HepG2 (cell line): ENCODE results near the gene COPZ2. TPM values are rescaled to one million over a fixed set of nuclear protein-coding genes. Genes with fewer than 3 reads are reported as not detected.

Source experiments
- ASH2L ChIP-seq: fragments of 300-600, 200-600 bp; sonication (generic); IDR thresholded peaks from 2 replicates; pipeline ENCODE4 v1.7.0; 2017; ENCODE audit warnings: low read depth, mild to moderate bottlenecking, moderate library complexity, mixed read lengths, low read length; ENCODE audit not compliant: insufficient read length
- ATF2 ChIP-seq: sonication (generic); formaldehyde crosslinking; IDR thresholded peaks from 2 replicates; pipeline ENCODE4 v1.4.0; 2020; ENCODE audit warnings: missing genetic modification reagents
- BRCA1 ChIP-seq: sonication (generic); formaldehyde crosslinking; IDR thresholded peaks from 2 replicates; pipeline ENCODE4 v1.4.0; 2020; ENCODE audit warnings: missing genetic modification reagents
- MEF2D ChIP-seq: sonication (generic); formaldehyde crosslinking; IDR thresholded peaks from 2 replicates; pipeline ENCODE4 v1.5.1; 2020; ENCODE audit warnings: mild to moderate bottlenecking, missing genetic modification reagents
- PBX2 ChIP-seq: IDR thresholded peaks from 2 replicates; pipeline ENCODE4 v1.6.1; 2016; ENCODE audit warnings: control low read depth
- PHF8 ChIP-seq: sonication (generic); formaldehyde crosslinking; IDR thresholded peaks from 2 replicates; pipeline ENCODE4 v1.5.0; 2020; ENCODE audit warnings: missing genetic modification reagents
- ZMAT3 ChIP-seq: sonication (generic); formaldehyde crosslinking; conservative IDR thresholded peaks from 2 replicates; pipeline ENCODE4 v1.7.0; 2021; ENCODE audit warnings: missing genetic modification reagents
- ZNF460 ChIP-seq: sonication (generic); formaldehyde crosslinking; IDR thresholded peaks from 2 replicates; pipeline ENCODE4 v1.5.1; 2020; ENCODE audit warnings: missing genetic modification reagents, mild to moderate bottlenecking, borderline replicate concordance
- polyA plus RNA-seq, 8 experiments: library from polyadenylated mRNA; depleted of rRNA in 3 of 8; stranded (reverse) in 7 of 8; unstranded in 1 of 8; fragments of >200 nt; fragmentation: Illumina TruSeq in 4 of 8; extraction: Trizol in 4 of 8; gene quantifications; 2 replicates each; pipeline versions ENCODE4 v1.2.1 to v1.2.3, GENCODE V29; 2011 to 2016; ENCODE audit warnings: low read depth in 4 of 8, missing spikeins in 1 of 8, mixed read lengths in 1 of 8; ENCODE audit not compliant: insufficient read depth in 1 of 8
- total RNA-seq, 5 experiments: library from RNA; depleted of rRNA; stranded (reverse); fragments of >200 nt; fragmentation: Illumina TruSeq; extraction: Trizol; gene quantifications; 2 replicates each; pipeline ENCODE4 v1.2.3, GENCODE V29; 2016; ENCODE audit warnings: low read depth in 1 of 5
- TF ChIP-seq, protein P1 (sequence below): IDR thresholded peaks from 2 replicates; pipeline ENCODE4 v1.6.1; 2012; ENCODE audit warnings: low read length, improper control_type of control experiment
- TF ChIP-seq, protein P2 (sequence below): sonication (generic); formaldehyde crosslinking; IDR thresholded peaks from 2 replicates; pipeline ENCODE4 v1.4.0; 2020; ENCODE audit warnings: mild to moderate bottlenecking, missing genetic modification reagents

COPZ2 gene
- total and polyA plus RNA-seq, 2 of the 13 experiments (the other 11 are each of a cell fraction or from before 2014, with no cell fraction given) = 0.61 to 1.5 TPM

- TF ChIP-seq ZMAT3 (0 out of 2 replicates have a peak, but pooled peaks have one; percentile 11), PHF8 (CRISPR knock-in tag) (peak; percentile 61; the same call in 1 of the 2 replicates), ASH2L (peak; percentile 39), PBX2 (CRISPR knock-in tag) (no peak), MEF2D (no peak), ATF2 (CRISPR knock-in tag) (no peak), ZNF460 (CRISPR knock-in tag) (no peak), BRCA1 (CRISPR knock-in tag) (no peak)
- TF ChIP-seq, protein P1, sequence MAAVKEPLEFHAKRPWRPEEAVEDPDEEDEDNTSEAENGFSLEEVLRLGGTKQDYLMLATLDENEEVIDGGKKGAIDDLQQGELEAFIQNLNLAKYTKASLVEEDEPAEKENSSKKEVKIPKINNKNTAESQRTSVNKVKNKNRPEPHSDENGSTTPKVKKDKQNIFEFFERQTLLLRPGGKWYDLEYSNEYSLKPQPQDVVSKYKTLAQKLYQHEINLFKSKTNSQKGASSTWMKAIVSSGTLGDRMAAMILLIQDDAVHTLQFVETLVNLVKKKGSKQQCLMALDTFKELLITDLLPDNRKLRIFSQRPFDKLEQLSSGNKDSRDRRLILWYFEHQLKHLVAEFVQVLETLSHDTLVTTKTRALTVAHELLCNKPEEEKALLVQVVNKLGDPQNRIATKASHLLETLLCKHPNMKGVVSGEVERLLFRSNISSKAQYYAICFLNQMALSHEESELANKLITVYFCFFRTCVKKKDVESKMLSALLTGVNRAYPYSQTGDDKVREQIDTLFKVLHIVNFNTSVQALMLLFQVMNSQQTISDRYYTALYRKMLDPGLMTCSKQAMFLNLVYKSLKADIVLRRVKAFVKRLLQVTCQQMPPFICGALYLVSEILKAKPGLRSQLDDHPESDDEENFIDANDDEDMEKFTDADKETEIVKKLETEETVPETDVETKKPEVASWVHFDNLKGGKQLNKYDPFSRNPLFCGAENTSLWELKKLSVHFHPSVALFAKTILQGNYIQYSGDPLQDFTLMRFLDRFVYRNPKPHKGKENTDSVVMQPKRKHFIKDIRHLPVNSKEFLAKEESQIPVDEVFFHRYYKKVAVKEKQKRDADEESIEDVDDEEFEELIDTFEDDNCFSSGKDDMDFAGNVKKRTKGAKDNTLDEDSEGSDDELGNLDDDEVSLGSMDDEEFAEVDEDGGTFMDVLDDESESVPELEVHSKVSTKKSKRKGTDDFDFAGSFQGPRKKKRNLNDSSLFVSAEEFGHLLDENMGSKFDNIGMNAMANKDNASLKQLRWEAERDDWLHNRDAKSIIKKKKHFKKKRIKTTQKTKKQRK = no peak
- TF ChIP-seq, protein P2, sequence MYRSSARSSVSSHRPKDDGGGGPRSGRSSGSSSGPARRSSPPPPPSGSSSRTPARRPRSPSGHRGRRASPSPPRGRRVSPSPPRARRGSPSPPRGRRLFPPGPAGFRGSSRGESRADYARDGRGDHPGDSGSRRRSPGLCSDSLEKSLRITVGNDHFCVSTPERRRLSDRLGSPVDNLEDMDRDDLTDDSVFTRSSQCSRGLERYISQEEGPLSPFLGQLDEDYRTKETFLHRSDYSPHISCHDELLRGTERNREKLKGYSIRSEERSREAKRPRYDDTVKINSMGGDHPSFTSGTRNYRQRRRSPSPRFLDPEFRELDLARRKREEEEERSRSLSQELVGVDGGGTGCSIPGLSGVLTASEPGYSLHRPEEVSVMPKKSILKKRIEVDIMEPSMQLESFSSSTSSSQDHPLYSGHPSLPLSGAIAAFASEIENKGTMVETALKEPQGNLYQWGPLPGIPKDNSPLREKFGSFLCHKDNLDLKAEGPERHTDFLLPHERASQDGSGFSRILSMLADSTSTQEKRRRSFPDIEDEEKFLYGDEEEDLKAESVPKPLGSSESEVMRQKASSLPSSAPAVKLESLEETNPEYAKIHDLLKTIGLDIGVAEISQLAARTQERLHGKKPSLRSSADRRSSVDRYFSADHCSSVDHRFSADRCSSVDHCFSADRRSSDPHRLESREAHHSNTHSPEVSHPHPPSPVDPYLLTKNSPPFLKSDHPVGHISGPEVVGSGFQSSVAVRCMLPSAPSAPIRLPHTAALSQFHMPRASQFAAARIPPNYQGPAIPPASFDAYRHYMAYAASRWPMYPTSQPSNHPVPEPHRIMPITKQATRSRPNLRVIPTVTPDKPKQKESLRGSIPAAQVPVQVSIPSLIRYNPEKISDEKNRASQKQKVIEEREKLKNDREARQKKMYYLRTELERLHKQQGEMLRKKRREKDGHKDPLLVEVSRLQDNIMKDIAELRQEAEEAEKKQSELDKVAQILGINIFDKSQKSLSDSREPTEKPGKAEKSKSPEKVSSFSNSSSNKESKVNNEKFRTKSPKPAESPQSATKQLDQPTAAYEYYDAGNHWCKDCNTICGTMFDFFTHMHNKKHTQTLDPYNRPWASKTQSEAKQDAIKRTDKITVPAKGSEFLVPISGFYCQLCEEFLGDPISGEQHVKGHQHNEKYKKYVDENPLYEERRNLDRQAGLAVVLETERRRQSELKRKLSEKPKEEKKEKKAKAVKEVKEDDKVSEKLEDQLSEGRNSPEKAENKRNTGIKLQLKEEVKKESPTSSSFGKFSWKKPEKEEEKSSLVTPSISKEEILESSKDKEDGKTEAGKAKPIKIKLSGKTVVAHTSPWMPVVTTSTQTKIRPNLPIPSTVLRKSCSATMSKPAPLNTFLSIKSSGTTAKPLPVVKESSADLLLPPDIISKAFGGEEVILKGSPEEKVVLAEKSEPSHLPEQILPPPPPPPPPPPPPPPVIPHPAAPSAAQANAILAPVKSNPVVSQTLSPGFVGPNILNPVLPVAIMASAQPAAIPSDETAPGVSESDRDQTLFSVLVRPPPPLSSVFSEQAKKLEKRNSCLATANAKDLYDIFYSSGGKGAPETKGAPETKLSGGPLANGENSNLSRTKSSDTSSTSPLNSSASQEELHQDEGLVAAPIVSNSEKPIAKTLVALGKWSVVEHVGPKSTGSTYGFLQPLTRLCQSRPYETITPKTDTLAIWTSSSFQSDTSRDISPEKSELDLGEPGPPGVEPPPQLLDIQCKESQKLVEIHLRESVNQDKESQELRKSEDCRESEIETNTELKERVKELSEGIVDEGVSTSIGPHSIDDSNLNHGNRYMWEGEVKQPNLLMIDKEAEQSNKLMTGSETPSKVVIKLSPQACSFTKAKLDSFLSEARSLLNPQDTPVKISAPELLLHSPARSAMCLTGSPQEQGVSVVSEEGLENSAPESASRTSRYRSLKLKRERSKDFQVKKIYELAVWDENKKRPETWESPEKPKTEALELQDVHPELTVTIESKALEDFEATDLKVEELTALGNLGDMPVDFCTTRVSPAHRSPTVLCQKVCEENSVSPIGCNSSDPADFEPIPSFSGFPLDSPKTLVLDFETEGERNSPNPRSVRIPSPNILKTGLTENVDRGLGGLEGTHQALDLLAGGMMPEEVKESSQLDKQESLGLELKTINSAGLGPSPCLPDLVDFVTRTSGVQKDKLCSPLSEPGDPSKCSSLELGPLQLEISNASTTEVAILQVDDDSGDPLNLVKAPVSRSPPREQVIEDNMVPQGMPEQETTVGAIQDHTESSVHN (CRISPR knock-in tag) = no peak; the same call in 1 of the 2 replicates
These were observed at the start of gene COPZ2 (continued) for GRCh38 chr17:48037036-48037837.
